Measurements from ENCODE around the gene FXYD4.

The FXYD4 gene

DNA sequence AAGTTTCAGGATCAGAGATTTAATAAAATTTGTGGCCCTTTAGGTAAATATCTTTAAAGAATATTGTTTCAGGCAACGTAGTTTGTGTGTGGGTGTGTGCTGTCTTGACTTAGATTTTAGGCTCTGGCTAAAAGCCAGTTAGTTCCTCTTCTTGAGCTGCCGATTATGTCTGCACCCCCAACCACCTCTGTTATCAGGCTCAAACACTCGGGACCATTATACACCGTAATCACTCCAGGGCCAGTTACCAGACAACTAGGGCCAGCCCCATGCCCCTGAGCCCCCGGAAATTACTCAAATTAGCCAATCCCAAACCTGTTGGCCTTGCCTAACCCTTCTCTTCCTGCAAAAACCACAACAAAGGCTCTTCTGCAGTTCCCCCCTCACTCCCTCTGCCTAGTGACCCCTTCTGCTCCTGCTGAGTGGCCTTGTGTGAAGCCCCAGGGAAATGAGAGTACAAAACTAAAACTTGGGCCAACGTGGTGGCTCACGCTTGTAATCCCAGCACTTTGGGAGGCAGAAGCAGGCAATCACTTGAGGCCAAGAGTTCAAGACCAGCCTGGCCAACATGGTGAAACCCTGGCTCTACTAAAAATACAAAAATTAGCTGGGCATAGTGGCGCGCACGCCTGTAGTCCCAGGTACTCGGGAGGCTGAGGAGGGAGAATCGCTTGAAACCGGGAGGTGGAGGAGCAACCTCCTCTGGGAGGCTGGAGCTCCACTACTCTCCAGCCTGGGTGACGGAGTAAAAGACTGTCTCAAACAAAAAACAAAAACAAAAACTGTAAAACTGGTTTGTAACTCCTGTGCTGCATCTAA lies 46.7 kb downstream of the FXYD4 start:
- Histone ChIP-seq H4K8ac (ENCODE audit: low read length) (no peak overlapping the region), H2BK5ac (ENCODE audit: low read depth, low read length, poor library complexity, severe bottlenecking) (no peak overlapping the region), H4K91ac (ENCODE audit: low read length) (no peak overlapping the region), H3K23ac (ENCODE audit: low read length in 2 of 2) (no peak overlapping the region), H3K18ac (ENCODE audit: low read depth in 1 of 2, low read length in 2 of 2) (no peak overlapping the region), H3K4me2 (ENCODE audit: low read length, poor library complexity, severe bottlenecking) (no peak overlapping the region), H2AFZ (ENCODE audit: low read depth, low read length) (no peak overlapping the region), H3K9ac (ENCODE audit: low read length) (no peak overlapping the region), H3K4me3 (ENCODE audit: insufficient read depth in 1 of 2, low read depth in 1 of 2, low read length in 2 of 2) (no peak overlapping the region), H3K9me3 (ENCODE audit: control insufficient read depth, low read length) (no peaks in the 10 kb centered on the region), H3K4me1 (ENCODE audit: control insufficient read depth, insufficient read depth, low read depth, low read length) (peaks cover 6% of the 10 kb centered on the region), H3K27me3 (ENCODE audit: control insufficient read depth in 1 of 2, insufficient read depth in 1 of 2, low read length in 2 of 2) (no peaks in the 10 kb centered on the region), H2BK120ac (ENCODE audit: low read depth, low read length) (no peak overlapping the region), H3K79me1 (replicated peaks; ENCODE audit: low read length, poor library complexity, severe bottlenecking) (no peaks in the 10 kb centered on the region), H3K4ac (ENCODE audit: low read depth in 1 of 2, low read length in 2 of 2) (no peak overlapping the region), H3K14ac (ENCODE audit: low read length in 2 of 2) (no peak overlapping the region), H2AK5ac (ENCODE audit: low read length, severe bottlenecking) (no peak overlapping the region), H3K27ac (ENCODE audit: low read length, poor library complexity, severe bottlenecking) (no peak overlapping the region), H2BK15ac (ENCODE audit: low read depth, poor library complexity, severe bottlenecking) (peak overlapping the region; percentile 29), H2BK12ac (ENCODE audit: low read length in 2 of 2) (no peak overlapping the region), H3K36me3 (ENCODE audit: control insufficient read depth in 1 of 2, insufficient read depth in 2 of 2, low read depth in 1 of 2, low read length in 2 of 2) (no peaks in the 10 kb centered on the region)
- DNase-seq: no peak
- 91% methylated on average over 12 of the region's 14 CpGs for WGBS

DNA sequence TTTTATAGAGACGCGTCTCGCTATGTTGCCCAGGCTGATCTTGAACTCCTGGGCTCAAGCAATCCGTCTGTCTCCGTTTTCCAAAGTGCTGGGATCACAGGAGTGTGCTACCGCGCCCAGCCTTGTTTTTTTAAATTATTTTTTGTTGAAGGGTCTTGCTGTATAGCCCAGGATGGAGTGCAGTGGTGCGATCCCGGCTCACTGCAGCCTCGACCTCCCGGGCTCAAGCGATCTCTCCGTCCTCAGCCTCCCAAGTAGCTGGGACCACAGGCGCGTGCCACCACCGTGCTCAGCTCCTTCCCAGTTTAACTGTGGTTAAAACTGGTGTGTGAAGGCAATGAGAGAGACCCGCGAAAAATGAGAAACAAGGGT lies 48.5 kb downstream of the FXYD4 start:
- Histone ChIP-seq H3K4me3 (ENCODE audit: insufficient read depth in 1 of 2, low read depth in 1 of 2, low read length in 2 of 2) (peak overlapping the region in 1 of 2 experiments; percentile 83), H3K4ac (ENCODE audit: low read depth in 1 of 2, low read length in 2 of 2) (peak overlapping the region in 1 of 2 experiments; percentile 96), H3K27ac (ENCODE audit: low read length, poor library complexity, severe bottlenecking) (peak overlapping the region; percentile 87), H2BK12ac (ENCODE audit: low read length in 2 of 2) (peak overlapping the region in 1 of 2 experiments; percentile 63), H3K4me2 (ENCODE audit: low read length, poor library complexity, severe bottlenecking) (peak overlapping the region; percentile 90), H2AFZ (ENCODE audit: low read depth, low read length) (no peak overlapping the region), H3K9ac (ENCODE audit: low read length) (peak overlapping the region; percentile 92), H3K79me1 (replicated peaks; ENCODE audit: low read length, poor library complexity, severe bottlenecking) (no peaks in the 10 kb centered on the region), H2BK5ac (ENCODE audit: low read depth, low read length, poor library complexity, severe bottlenecking) (no peak overlapping the region), H4K91ac (ENCODE audit: low read length) (peak overlapping the region; percentile 96), H3K18ac (ENCODE audit: low read depth in 1 of 2, low read length in 2 of 2) (peak overlapping the region; percentile 88 to 99), H2BK15ac (ENCODE audit: low read depth, poor library complexity, severe bottlenecking) (peak overlapping the region; percentile 96), H2AK5ac (ENCODE audit: low read length, severe bottlenecking) (no peak overlapping the region), H4K8ac (ENCODE audit: low read length) (peak overlapping the region; percentile 100), H3K14ac (ENCODE audit: low read length in 2 of 2) (no peak overlapping the region), H2BK120ac (ENCODE audit: low read depth, low read length) (peak overlapping the region; percentile 68), H3K9me3 (ENCODE audit: control insufficient read depth, low read length) (no peaks in the 10 kb centered on the region), H3K23ac (ENCODE audit: low read length in 2 of 2) (no peak overlapping the region), H3K36me3 (ENCODE audit: control insufficient read depth in 1 of 2, insufficient read depth in 2 of 2, low read depth in 1 of 2, low read length in 2 of 2) (no peaks in the 10 kb centered on the region), H3K27me3 (ENCODE audit: control insufficient read depth in 1 of 2, insufficient read depth in 1 of 2, low read length in 2 of 2) (no peaks in the 10 kb centered on the region), H3K4me1 (ENCODE audit: control insufficient read depth, insufficient read depth, low read depth, low read length) (peaks cover 6% of the 10 kb centered on the region)
- 82% methylated on average over 18 of the region's 18 CpGs for WGBS
- no peak for DNase-seq

DNA sequence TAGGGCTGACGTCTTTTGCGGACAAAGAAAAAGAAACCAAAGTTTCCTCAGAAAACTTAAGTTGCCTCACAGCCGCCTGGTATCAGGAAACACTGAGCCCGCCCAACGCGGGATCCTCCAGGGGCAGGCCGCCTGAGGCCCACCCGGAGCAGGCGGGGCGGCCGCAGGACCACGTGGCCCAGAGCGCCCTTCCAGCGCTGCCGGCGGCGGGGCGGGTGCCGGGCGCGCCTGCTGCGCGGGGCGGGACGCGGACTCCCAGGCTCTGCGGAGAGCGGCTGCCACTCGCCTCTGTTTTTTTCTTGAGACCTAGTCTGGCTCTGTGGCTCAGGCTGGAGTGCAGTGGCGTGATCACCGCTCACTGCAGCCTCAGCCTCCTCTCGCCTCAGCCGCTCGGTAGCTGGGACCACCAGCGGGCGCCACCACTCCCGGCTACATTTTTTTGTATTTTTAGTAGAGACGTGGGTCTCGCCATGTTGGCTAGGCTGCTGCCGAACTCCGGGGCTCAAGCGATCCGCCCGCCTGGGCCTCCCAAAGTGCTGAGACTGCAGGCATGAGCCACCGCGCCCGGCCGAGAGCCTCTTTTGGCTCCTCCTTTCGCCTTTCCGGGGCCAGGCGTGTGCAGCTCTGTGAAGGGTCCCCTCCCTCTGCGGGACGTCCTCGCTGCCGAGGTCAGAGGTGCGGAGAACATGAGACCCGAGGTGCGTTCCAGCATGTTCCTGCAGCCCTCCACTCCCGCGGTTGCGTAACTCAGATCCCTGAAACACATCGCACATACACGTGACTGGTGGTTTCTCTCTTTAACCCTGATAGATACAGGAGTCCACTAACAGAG lies 49.1 kb downstream of the FXYD4 start:
- Histone ChIP-seq H3K23ac (ENCODE audit: low read length in 2 of 2) (peak overlapping the region in 1 of 2 experiments; percentile 11), H2BK15ac (ENCODE audit: low read depth, poor library complexity, severe bottlenecking) (peak overlapping the region; percentile 96), H3K9me3 (ENCODE audit: control insufficient read depth, low read length) (no peaks in the 10 kb centered on the region), H3K4me1 (ENCODE audit: control insufficient read depth, insufficient read depth, low read depth, low read length) (peaks cover 6% of the 10 kb centered on the region), H2BK120ac (ENCODE audit: low read depth, low read length) (peak overlapping the region; percentile 94), H3K4me2 (ENCODE audit: low read length, poor library complexity, severe bottlenecking) (peak overlapping the region; percentile 90), H3K79me1 (replicated peaks; ENCODE audit: low read length, poor library complexity, severe bottlenecking) (no peaks in the 10 kb centered on the region), H2BK12ac (ENCODE audit: low read length in 2 of 2) (peak overlapping the region in 1 of 2 experiments; percentile 63), H3K4me3 (ENCODE audit: insufficient read depth in 1 of 2, low read depth in 1 of 2, low read length in 2 of 2) (peak overlapping the region; percentile 59 to 83), H3K9ac (ENCODE audit: low read length) (peak overlapping the region; percentile 92), H4K91ac (ENCODE audit: low read length) (peak overlapping the region; percentile 64), H3K18ac (ENCODE audit: low read depth in 1 of 2, low read length in 2 of 2) (peak overlapping the region; percentile 88 to 99), H3K27ac (ENCODE audit: low read length, poor library complexity, severe bottlenecking) (peak overlapping the region; percentile 91), H4K8ac (ENCODE audit: low read length) (peak overlapping the region; percentile 100), H2AK5ac (ENCODE audit: low read length, severe bottlenecking) (no peak overlapping the region), H2BK5ac (ENCODE audit: low read depth, low read length, poor library complexity, severe bottlenecking) (peak overlapping the region; percentile 74), H3K27me3 (ENCODE audit: control insufficient read depth in 1 of 2, insufficient read depth in 1 of 2, low read length in 2 of 2) (no peaks in the 10 kb centered on the region), H3K36me3 (ENCODE audit: control insufficient read depth in 1 of 2, insufficient read depth in 2 of 2, low read depth in 1 of 2, low read length in 2 of 2) (no peaks in the 10 kb centered on the region), H3K14ac (ENCODE audit: low read length in 2 of 2) (peak overlapping the region in 1 of 2 experiments; percentile 53), H2AFZ (ENCODE audit: low read depth, low read length) (peak overlapping the region; percentile 62), H3K4ac (ENCODE audit: low read depth in 1 of 2, low read length in 2 of 2) (peak overlapping the region in 1 of 2 experiments; percentile 83)
- WGBS: 1% methylated on average over 62 of the region's 63 CpGs
- peak; percentile 95 for DNase-seq

DNA sequence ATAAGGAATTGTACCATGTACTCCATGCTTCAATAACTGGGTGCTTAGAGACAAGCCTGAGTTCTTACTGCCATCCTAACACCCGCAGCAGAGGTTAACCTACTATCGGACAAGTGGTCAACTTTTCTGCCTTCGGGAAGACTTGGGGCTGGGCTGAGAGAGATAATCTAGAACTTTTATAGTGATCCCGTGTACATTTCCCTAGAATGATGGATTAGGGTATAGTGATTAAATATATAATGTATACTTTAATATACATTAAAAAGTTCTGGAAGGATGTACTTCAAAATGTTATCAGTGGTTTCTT lies 49.7 kb downstream of the FXYD4 start:
- DNase-seq: no peak
- Histone ChIP-seq H2AFZ (ENCODE audit: low read depth, low read length) (no peak overlapping the region), H3K4ac (ENCODE audit: low read depth in 1 of 2, low read length in 2 of 2) (no peak overlapping the region), H3K79me1 (replicated peaks; ENCODE audit: low read length, poor library complexity, severe bottlenecking) (no peaks in the 10 kb centered on the region), H2BK120ac (ENCODE audit: low read depth, low read length) (no peak overlapping the region), H3K14ac (ENCODE audit: low read length in 2 of 2) (no peak overlapping the region), H3K9ac (ENCODE audit: low read length) (peak overlapping the region; percentile 92), H2BK15ac (ENCODE audit: low read depth, poor library complexity, severe bottlenecking) (no peak overlapping the region), H3K23ac (ENCODE audit: low read length in 2 of 2) (no peak overlapping the region), H3K4me3 (ENCODE audit: insufficient read depth in 1 of 2, low read depth in 1 of 2, low read length in 2 of 2) (peak overlapping the region in 1 of 2 experiments; percentile 83), H2AK5ac (ENCODE audit: low read length, severe bottlenecking) (no peak overlapping the region), H2BK12ac (ENCODE audit: low read length in 2 of 2) (no peak overlapping the region), H3K27me3 (ENCODE audit: control insufficient read depth in 1 of 2, insufficient read depth in 1 of 2, low read length in 2 of 2) (no peaks in the 10 kb centered on the region), H4K91ac (ENCODE audit: low read length) (no peak overlapping the region), H3K4me2 (ENCODE audit: low read length, poor library complexity, severe bottlenecking) (peak overlapping the region; percentile 90), H3K27ac (ENCODE audit: low read length, poor library complexity, severe bottlenecking) (peak overlapping the region; percentile 91), H3K36me3 (ENCODE audit: control insufficient read depth in 1 of 2, insufficient read depth in 2 of 2, low read depth in 1 of 2, low read length in 2 of 2) (no peaks in the 10 kb centered on the region), H4K8ac (ENCODE audit: low read length) (no peak overlapping the region), H3K9me3 (ENCODE audit: control insufficient read depth, low read length) (no peaks in the 10 kb centered on the region), H2BK5ac (ENCODE audit: low read depth, low read length, poor library complexity, severe bottlenecking) (no peak overlapping the region), H3K4me1 (ENCODE audit: control insufficient read depth, insufficient read depth, low read depth, low read length) (peaks cover 6% of the 10 kb centered on the region), H3K18ac (ENCODE audit: low read depth in 1 of 2, low read length in 2 of 2) (peak overlapping the region in 1 of 2 experiments; percentile 74)
- whole genome bisulfite sequencing: 91% methylated on average over 3 of the region's 4 CpGs
